ENCODE results near the gene BRSK1. TPM values are rescaled to one million over a fixed set of nuclear protein-coding genes. Genes with fewer than 3 reads are reported as not detected.

Gene BRSK1
- total RNA-seq, 4 donors from 2014 or later, result 0.73 to 1.1 TPM; not detected in 2

DNA sequence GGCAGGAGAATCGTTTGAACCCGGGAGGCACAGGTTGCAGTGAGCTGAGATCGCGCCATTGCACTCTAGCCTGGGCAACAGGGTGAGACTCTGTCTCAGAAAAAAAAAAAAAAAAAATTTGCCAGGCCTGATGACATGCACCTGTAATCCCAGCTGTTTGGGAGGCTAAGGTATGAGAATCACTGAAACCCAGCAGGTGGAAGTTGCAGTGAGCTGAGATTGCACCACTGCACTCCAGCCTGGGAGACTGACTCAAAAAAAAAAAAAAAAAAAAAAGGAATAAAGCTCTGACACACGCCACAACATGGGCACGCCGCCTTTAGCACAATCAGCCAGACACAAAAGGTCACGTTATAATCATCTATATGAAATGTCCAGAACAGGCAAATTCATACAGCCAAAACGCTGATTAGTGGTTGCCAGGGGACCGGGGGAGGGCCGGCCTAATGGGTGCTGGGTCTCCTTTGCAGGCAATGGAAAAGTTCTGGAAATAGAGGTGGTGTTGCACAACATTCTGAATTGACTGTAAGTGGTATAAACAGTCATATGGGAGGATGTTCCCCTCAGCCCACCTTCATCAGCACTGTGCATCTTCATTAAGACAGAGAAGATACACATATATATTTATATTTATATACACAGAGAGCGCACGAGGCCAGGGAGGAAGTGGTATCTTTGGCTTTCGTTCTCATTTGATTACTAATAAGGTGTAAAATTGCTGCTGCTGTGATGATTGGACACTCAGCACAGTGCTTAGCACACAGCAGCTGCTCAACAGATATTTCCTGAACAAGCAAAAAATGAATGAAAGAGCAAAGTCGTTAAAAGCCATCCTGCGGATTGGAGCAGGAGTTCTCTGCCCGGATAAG lies 7.7 kb upstream of the BRSK1 start:
- Histone ChIP-seq H3K27me3 (no peaks in the 10 kb centered on the region), H3K36me3 (peaks cover 4 to 71% (median 23%) of the 10 kb centered on the region in 3 donors), H3K27ac (peak overlapping the region in 1 of 4 donors; percentile 17), H3K4me3 (no peak overlapping the region), H3K4me1 (peaks cover 15 to 30% (median 15%) of the 10 kb centered on the region in 3 donors), H3K9me3 (no peaks in the 10 kb centered on the region)
- no peak for TF ChIP-seq POLR2A (IDR thresholded peaks at IDR 0.05)
- TF ChIP-seq, protein P1, sequence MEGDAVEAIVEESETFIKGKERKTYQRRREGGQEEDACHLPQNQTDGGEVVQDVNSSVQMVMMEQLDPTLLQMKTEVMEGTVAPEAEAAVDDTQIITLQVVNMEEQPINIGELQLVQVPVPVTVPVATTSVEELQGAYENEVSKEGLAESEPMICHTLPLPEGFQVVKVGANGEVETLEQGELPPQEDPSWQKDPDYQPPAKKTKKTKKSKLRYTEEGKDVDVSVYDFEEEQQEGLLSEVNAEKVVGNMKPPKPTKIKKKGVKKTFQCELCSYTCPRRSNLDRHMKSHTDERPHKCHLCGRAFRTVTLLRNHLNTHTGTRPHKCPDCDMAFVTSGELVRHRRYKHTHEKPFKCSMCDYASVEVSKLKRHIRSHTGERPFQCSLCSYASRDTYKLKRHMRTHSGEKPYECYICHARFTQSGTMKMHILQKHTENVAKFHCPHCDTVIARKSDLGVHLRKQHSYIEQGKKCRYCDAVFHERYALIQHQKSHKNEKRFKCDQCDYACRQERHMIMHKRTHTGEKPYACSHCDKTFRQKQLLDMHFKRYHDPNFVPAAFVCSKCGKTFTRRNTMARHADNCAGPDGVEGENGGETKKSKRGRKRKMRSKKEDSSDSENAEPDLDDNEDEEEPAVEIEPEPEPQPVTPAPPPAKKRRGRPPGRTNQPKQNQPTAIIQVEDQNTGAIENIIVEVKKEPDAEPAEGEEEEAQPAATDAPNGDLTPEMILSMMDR (IDR thresholded peaks at IDR 0.05), result no peak
- DNase-seq, result no peak
- 72 to 77% methylated on average over 17 of the region's 17 CpGs for WGBS, 2 donors
- intact Hi-C loops (cut with DNase I), result no loop called here

DNA sequence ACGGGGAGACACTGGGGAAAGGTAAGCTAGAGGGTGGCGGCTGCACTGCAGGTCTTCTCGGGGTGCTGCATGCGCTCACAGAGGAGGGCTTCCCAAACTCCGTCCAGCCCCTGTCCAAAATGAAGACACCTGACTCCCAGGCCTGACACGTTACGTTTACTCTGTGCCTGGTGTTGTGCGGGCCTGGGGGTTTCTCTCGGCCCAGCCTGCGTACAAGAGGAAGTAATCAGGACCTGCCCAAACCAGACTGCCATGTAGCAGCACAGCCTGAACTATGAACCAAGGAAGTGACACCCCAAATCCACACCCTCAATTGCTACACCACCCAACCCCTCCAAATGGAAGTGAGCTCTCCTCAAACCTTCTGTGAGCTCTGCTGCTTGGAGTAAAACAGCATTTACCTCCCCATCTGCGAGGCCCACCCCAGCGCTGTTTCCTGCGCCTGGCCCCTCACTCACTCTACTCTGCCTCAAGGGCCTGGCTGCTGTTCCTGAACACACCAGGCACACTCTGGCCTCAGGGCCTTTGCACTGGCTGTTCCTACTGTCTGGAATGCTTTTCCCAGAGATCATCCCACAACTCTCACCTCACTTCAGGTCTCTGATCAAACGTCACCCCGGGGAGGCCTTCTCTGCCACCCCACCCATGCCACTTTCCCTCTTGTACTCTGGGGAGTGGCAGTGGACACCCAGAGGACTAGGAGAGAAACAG lies 6.9 kb upstream of the BRSK1 start:
- Histone ChIP-seq H3K27ac (peak overlapping the region in 1 of 4 donors; percentile 23), H3K27me3 (no peaks in the 10 kb centered on the region), H3K36me3 (peaks cover 4 to 64% (median 23%) of the 10 kb centered on the region in 3 donors), H3K4me3 (no peak overlapping the region), H3K9me3 (no peaks in the 10 kb centered on the region), H3K4me1 (peaks cover 15 to 32% (median 15%) of the 10 kb centered on the region in 3 donors)
- TF ChIP-seq, protein P1 (IDR thresholded peaks at IDR 0.05), result no peak
- no peak for TF ChIP-seq POLR2A (IDR thresholded peaks at IDR 0.05)
- no peak for DNase-seq
- intact Hi-C loops (cut with DNase I), result no loop called here
- WGBS, 2 donors, result 82 to 88% methylated on average over 10 of the region's 15 CpGs

DNA sequence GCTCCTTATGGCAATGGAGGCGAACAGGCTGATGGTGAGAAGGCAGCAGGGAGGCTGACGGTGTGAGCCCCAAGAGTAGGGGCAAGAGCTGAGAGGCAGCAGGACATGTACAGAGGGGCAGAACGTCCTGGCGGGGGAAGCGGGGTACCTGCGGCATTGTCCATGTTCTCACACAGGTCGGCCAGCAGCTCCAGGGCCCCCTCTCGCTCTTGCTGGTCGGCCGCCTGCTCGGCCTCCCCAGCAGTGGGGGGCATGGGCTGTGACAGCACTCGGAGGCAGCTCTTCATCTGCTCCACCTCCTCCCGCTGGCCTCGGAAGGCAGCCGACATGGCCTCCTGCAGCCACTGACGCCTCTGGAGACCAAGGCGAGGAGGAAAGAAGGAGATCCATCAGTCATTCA lies 6.3 kb upstream of the BRSK1 start:
- WGBS, 2 donors, result 95 to 96% methylated on average over 7 to 13 of the region's 17 CpGs
- H3K27ac ChIP-seq, result peak overlapping the region in 1 of 4 donors; percentile 23
- peaks cover 15 to 32% (median 15%) of the 10 kb centered on the region in 3 donors for H3K4me1 ChIP-seq
- H3K4me3 ChIP-seq, result no peak overlapping the region
- H3K36me3 ChIP-seq, result peaks cover 4 to 58% (median 23%) of the 10 kb centered on the region in 3 donors
- DNase-seq, result no peak
- intact Hi-C loops (cut with DNase I), result no loop called here
- no peaks in the 10 kb centered on the region for H3K9me3 ChIP-seq
- H3K27me3 ChIP-seq, result no peaks in the 10 kb centered on the region
- TF ChIP-seq, protein P1 (IDR thresholded peaks at IDR 0.05), result no peak
- no peak for TF ChIP-seq POLR2A (IDR thresholded peaks at IDR 0.05)

DNA sequence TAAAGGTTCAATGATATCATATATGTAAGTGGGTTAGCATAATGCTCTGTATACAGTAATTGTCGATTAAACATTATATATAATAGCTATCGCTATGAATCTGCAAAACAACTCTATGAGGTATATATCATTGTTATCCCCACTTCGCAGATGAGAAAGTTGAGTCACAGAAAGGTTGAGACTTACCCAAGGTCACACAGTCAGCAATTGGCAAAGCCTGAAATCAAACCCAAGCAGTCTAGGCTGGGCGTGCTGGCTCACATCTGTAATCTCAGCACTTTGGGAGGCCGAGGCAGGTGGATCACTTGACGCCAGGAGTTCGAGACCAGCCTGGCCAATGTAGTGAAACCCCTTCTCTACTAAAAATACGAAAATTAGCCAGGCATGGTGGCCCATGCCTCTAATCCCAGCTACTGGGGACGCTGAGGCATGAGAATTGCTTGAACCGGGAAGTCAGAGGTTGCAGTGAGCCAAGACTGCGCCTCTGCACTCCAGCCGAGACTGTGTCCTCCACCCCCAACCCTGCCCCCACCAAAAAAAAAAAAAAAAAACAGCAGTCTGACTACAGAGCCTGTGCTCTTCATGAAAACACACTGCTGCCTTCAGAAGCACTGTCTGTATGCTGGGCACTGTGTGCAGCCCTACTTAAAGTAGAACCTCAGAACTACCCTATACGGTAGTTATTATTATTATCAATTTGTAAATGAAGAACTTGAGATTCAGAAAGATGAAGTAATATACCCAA lies 5.2 kb upstream of the BRSK1 start:
- Histone ChIP-seq H3K4me1 (peaks cover 15 to 34% (median 15%) of the 10 kb centered on the region in 3 donors), H3K36me3 (peaks cover 4 to 47% (median 15%) of the 10 kb centered on the region in 3 donors), H3K27ac (no peak overlapping the region), H3K9me3 (no peaks in the 10 kb centered on the region), H3K4me3 (no peak overlapping the region), H3K27me3 (peaks cover 0 to 10% (median 0%) of the 10 kb centered on the region in 4 donors)
- 71 to 77% methylated on average over 11 of the region's 13 CpGs for WGBS, 2 donors
- intact Hi-C loops (cut with DNase I), result no loop called here
- DNase-seq, result no peak
- no peak for TF ChIP-seq POLR2A (IDR thresholded peaks at IDR 0.05)
- TF ChIP-seq, protein P1 (IDR thresholded peaks at IDR 0.05), result no peak
